OCI-LY3 (cell line): ENCODE measurements around the gene CUX1.

Experiments used
- EZH2phosphoT487 ChIP-seq: fragments of 200-600 bp; shearing (Covaris generic); IDR thresholded peaks from 2 replicates; pipeline ENCODE4 v1.6.1; 2018; ENCODE audit warnings: antibody characterized with exemption, mixed run types, low read depth
- TF ChIP-seq, protein P1 (sequence below): fragments of 200-600, 300-600 bp; sonication (generic); IDR thresholded peaks from 2 replicates; pipeline ENCODE4 v1.5.1; 2014; ENCODE audit warnings: antibody characterized with exemption, low read length, low read depth

DNA sequence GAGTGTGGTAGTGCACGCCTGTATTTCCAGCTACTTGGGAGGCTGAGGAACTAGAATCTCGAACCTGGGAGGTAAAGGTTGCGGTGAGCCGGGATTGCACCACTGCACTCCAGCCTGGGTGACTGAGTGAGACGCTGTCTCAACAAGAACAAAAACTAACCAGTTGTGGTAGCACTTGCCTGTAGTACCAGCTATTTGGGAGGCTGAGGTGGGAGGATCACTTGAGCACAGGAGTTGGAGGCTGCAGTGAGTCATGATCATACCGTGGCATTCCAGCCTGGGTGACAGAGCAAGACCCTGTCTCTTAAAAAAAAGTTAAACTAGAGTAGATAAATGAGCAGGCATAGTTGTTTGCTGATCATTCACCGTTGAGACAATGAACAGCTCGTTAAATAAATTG, 48.9 kb downstream of the CUX1 start:
- TF ChIP-seq, protein P1, sequence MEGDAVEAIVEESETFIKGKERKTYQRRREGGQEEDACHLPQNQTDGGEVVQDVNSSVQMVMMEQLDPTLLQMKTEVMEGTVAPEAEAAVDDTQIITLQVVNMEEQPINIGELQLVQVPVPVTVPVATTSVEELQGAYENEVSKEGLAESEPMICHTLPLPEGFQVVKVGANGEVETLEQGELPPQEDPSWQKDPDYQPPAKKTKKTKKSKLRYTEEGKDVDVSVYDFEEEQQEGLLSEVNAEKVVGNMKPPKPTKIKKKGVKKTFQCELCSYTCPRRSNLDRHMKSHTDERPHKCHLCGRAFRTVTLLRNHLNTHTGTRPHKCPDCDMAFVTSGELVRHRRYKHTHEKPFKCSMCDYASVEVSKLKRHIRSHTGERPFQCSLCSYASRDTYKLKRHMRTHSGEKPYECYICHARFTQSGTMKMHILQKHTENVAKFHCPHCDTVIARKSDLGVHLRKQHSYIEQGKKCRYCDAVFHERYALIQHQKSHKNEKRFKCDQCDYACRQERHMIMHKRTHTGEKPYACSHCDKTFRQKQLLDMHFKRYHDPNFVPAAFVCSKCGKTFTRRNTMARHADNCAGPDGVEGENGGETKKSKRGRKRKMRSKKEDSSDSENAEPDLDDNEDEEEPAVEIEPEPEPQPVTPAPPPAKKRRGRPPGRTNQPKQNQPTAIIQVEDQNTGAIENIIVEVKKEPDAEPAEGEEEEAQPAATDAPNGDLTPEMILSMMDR, result no peak
- no peak for TF ChIP-seq EZH2phosphoT487
